Measurements from ENCODE around the gene AFAP1.

Gene AFAP1

GRCh38 chr4:7939377-7940108 is at the start of gene AFAP1:
AFAP1 (minus strand) TSS chr4:7939861; CDS start chr4:7872078, 67,783 bp downstream.
- Histone ChIP-seq H3K4me3 (ENCODE audit: insufficient read length, low read depth) (peak within 1 kb of the TSS; percentile 87), H3K36me3 (ENCODE audit: insufficient read depth, insufficient read length, low read length) (peaks cover under 1% of the 10 kb centered on the region), H3K9ac (ENCODE audit: insufficient read length, low read depth) (peak within 1 kb of the TSS; percentile 89), H3K27me3 (ENCODE audit: insufficient read depth, insufficient read length) (peaks cover 8% of the 10 kb centered on the region), H3K9me3 (ENCODE audit: insufficient read depth, low read length) (no peaks in the 10 kb centered on the region), H3K4me1 (ENCODE audit: insufficient read depth, insufficient read length) (peaks cover 11% of the 10 kb centered on the region)
- TF ChIP-seq ZNF274 (IDR thresholded peaks at IDR 0.05; ENCODE audit: low read depth, low read length) (no peak), YY1 (IDR thresholded peaks at IDR 0.05; ENCODE audit: insufficient read depth, insufficient read length) (no peak), SUZ12 (IDR thresholded peaks at IDR 0.05; ENCODE audit: extremely low read depth, insufficient read depth, insufficient read length) (no peak)
- DNase-seq (ENCODE audit: low read depth, low spot score): peak; percentile 76

GRCh38 chr4:7988437-7988836 is 48.8 kb upstream of the AFAP1 start:
- H3K9me3 ChIP-seq (ENCODE audit: insufficient read depth, low read length): no peaks in the 10 kb centered on the region
- H3K27me3 ChIP-seq (ENCODE audit: insufficient read depth, insufficient read length): no peaks in the 10 kb centered on the region
- no peak for TF ChIP-seq SUZ12 (IDR thresholded peaks at IDR 0.05; ENCODE audit: extremely low read depth, insufficient read depth, insufficient read length)
- TF ChIP-seq YY1 (IDR thresholded peaks at IDR 0.05; ENCODE audit: insufficient read depth, insufficient read length): no peak
- no peak for TF ChIP-seq ZNF274 (IDR thresholded peaks at IDR 0.05; ENCODE audit: low read depth, low read length)
- H3K36me3 ChIP-seq (ENCODE audit: insufficient read depth, insufficient read length, low read length): no peaks in the 10 kb centered on the region
- DNase-seq (ENCODE audit: low read depth, low spot score): no peak
- peaks cover 20% of the 10 kb centered on the region for H3K4me1 ChIP-seq (ENCODE audit: insufficient read depth, insufficient read length)
- no peak overlapping the region for H3K9ac ChIP-seq (ENCODE audit: insufficient read length, low read depth)
- H3K4me3 ChIP-seq (ENCODE audit: insufficient read length, low read depth): no peak overlapping the region

GRCh38 chr4:7987148-7987989 is 47.7 kb upstream of the AFAP1 start:
- Histone ChIP-seq H3K4me3 (ENCODE audit: insufficient read length, low read depth) (no peak overlapping the region), H3K4me1 (ENCODE audit: insufficient read depth, insufficient read length) (peaks cover 20% of the 10 kb centered on the region), H3K9me3 (ENCODE audit: insufficient read depth, low read length) (no peaks in the 10 kb centered on the region), H3K36me3 (ENCODE audit: insufficient read depth, insufficient read length, low read length) (no peaks in the 10 kb centered on the region), H3K9ac (ENCODE audit: insufficient read length, low read depth) (no peak overlapping the region), H3K27me3 (ENCODE audit: insufficient read depth, insufficient read length) (no peaks in the 10 kb centered on the region)
- DNase-seq (ENCODE audit: low read depth, low spot score): peak; percentile 83
- TF ChIP-seq ZNF274 (IDR thresholded peaks at IDR 0.05; ENCODE audit: low read depth, low read length) (no peak), YY1 (IDR thresholded peaks at IDR 0.05; ENCODE audit: insufficient read depth, insufficient read length) (no peak), SUZ12 (IDR thresholded peaks at IDR 0.05; ENCODE audit: extremely low read depth, insufficient read depth, insufficient read length) (no peak)

GRCh38 chr4:7985891-7986441 is 46.3 kb upstream of the AFAP1 start:
- TF ChIP-seq YY1 (IDR thresholded peaks at IDR 0.05; ENCODE audit: insufficient read depth, insufficient read length) (no peak), SUZ12 (IDR thresholded peaks at IDR 0.05; ENCODE audit: extremely low read depth, insufficient read depth, insufficient read length) (no peak), ZNF274 (IDR thresholded peaks at IDR 0.05; ENCODE audit: low read depth, low read length) (no peak)
- no peak for DNase-seq (ENCODE audit: low read depth, low spot score)
- no peak overlapping the region for H3K4me3 ChIP-seq (ENCODE audit: insufficient read length, low read depth)
- H3K9ac ChIP-seq (ENCODE audit: insufficient read length, low read depth): peak overlapping the region; percentile 38
- peaks cover 13% of the 10 kb centered on the region for H3K4me1 ChIP-seq (ENCODE audit: insufficient read depth, insufficient read length)
- no peaks in the 10 kb centered on the region for H3K27me3 ChIP-seq (ENCODE audit: insufficient read depth, insufficient read length)
- no peaks in the 10 kb centered on the region for H3K36me3 ChIP-seq (ENCODE audit: insufficient read depth, insufficient read length, low read length)
- H3K9me3 ChIP-seq (ENCODE audit: insufficient read depth, low read length): no peaks in the 10 kb centered on the region

- H3K27me3 ChIP-seq (ENCODE audit: insufficient read depth, insufficient read length): no peaks in the 10 kb centered on the region
- no peaks in the 10 kb centered on the region for H3K9me3 ChIP-seq (ENCODE audit: insufficient read depth, low read length)
- H3K4me1 ChIP-seq (ENCODE audit: insufficient read depth, insufficient read length): peaks cover 13% of the 10 kb centered on the region
- DNase-seq (ENCODE audit: low read depth, low spot score): no peak
- TF ChIP-seq SUZ12 (IDR thresholded peaks at IDR 0.05; ENCODE audit: extremely low read depth, insufficient read depth, insufficient read length): no peak
- TF ChIP-seq ZNF274 (IDR thresholded peaks at IDR 0.05; ENCODE audit: low read depth, low read length): no peak
- no peak for TF ChIP-seq YY1 (IDR thresholded peaks at IDR 0.05; ENCODE audit: insufficient read depth, insufficient read length)
- no peaks in the 10 kb centered on the region for H3K36me3 ChIP-seq (ENCODE audit: insufficient read depth, insufficient read length, low read length)
- H3K4me3 ChIP-seq (ENCODE audit: insufficient read length, low read depth): no peak overlapping the region
- peak overlapping the region; percentile 14 for H3K9ac ChIP-seq (ENCODE audit: insufficient read length, low read depth)
These were observed 45.4 kb upstream of the AFAP1 start for GRCh38 chr4:7985072-7985471.

- Histone ChIP-seq H3K4me1 (ENCODE audit: insufficient read depth, insufficient read length) (peaks cover 13% of the 10 kb centered on the region), H3K27me3 (ENCODE audit: insufficient read depth, insufficient read length) (no peaks in the 10 kb centered on the region), H3K4me3 (ENCODE audit: insufficient read length, low read depth) (no peak overlapping the region), H3K9ac (ENCODE audit: insufficient read length, low read depth) (peak overlapping the region; percentile 32), H3K36me3 (ENCODE audit: insufficient read depth, insufficient read length, low read length) (no peaks in the 10 kb centered on the region), H3K9me3 (ENCODE audit: insufficient read depth, low read length) (no peaks in the 10 kb centered on the region)
- DNase-seq (ENCODE audit: low read depth, low spot score): no peak
- TF ChIP-seq SUZ12 (IDR thresholded peaks at IDR 0.05; ENCODE audit: extremely low read depth, insufficient read depth, insufficient read length) (no peak), YY1 (IDR thresholded peaks at IDR 0.05; ENCODE audit: insufficient read depth, insufficient read length) (no peak), ZNF274 (IDR thresholded peaks at IDR 0.05; ENCODE audit: low read depth, low read length) (no peak)
These were observed 44.7 kb upstream of the AFAP1 start for GRCh38 chr4:7984286-7984925.
